Measurements from ENCODE around the gene SMARCD3. TPM values are rescaled to one million over a fixed set of nuclear protein-coding genes. Genes with fewer than 3 reads are reported as not detected.

The SMARCD3 gene
- total RNA-seq, 2 donors from 2014 or later = 35.6 to 108 TPM

- H3K4me1 ChIP-seq (replicated peaks) = no peaks in the 10 kb centered on the region
- H3K36me3 ChIP-seq = no peaks in the 10 kb centered on the region
- no peaks in the 10 kb centered on the region for H3K9me3 ChIP-seq
- WGBS = 67% methylated on average over 4 of the region's 4 CpGs
- intact Hi-C loops (cut with DNase I) = no loop called here
- TF ChIP-seq CTCF (IDR thresholded peaks at IDR 0.05) (no peak), POLR2AphosphoS5 (IDR thresholded peaks at IDR 0.05) (no peak), POLR2A (IDR thresholded peaks at IDR 0.05) (no peak)
- H3K27me3 ChIP-seq (replicated peaks; ENCODE audit: insufficient read depth) = no peaks in the 10 kb centered on the region
- no peak overlapping the region for H3K4me3 ChIP-seq
- H3K27ac ChIP-seq = no peak overlapping the region
- DNase-seq (ENCODE audit: low spot score) = no peak
These were observed 41.9 kb upstream of the SMARCD3 start for GRCh38 chr7:151290355-151290760.

- intact Hi-C loops (cut with DNase I) = no loop called here
- no peaks in the 10 kb centered on the region for H3K27me3 ChIP-seq (replicated peaks; ENCODE audit: insufficient read depth)
- H3K27ac ChIP-seq = no peak overlapping the region
- TF ChIP-seq POLR2AphosphoS5 (IDR thresholded peaks at IDR 0.05) = no peak
- no peak for TF ChIP-seq CTCF (IDR thresholded peaks at IDR 0.05)
- 82% methylated on average over 2 of the region's 2 CpGs for WGBS
- no peaks in the 10 kb centered on the region for H3K4me1 ChIP-seq (replicated peaks)
- no peak for DNase-seq (ENCODE audit: low spot score)
- no peak overlapping the region for H3K4me3 ChIP-seq
- no peaks in the 10 kb centered on the region for H3K36me3 ChIP-seq
- no peaks in the 10 kb centered on the region for H3K9me3 ChIP-seq
These were observed 41.4 kb upstream of the SMARCD3 start for GRCh38 chr7:151289891-151290290.

DNA sequence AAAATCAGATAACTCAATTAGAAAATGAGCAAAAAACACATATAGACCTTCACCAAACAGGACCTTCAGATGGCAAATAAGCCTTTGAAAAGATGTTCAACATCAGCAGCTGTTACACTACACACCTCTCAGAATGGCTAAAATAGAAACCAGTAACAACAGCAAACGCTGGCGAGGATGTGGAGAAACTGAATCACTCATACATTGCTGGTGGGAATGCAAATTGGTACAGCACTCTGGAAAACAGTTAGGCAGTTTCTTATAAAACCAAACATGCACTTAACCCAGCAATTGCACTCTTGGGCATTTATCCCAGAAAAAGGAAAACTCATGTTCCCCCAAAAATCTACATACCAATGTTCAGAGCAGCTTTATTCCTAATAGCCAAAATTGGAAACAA lies 37.7 kb upstream of the SMARCD3 start:
- intact Hi-C loops (cut with DNase I) = no loop called here
- Histone ChIP-seq H3K4me1 (replicated peaks) (no peaks in the 10 kb centered on the region), H3K36me3 (no peaks in the 10 kb centered on the region), H3K27me3 (replicated peaks; ENCODE audit: insufficient read depth) (no peaks in the 10 kb centered on the region), H3K9me3 (no peaks in the 10 kb centered on the region), H3K27ac (no peak overlapping the region), H3K4me3 (no peak overlapping the region)
- 42% methylated on average over 2 of the region's 2 CpGs for WGBS
- no peak for TF ChIP-seq POLR2A (IDR thresholded peaks at IDR 0.05)
- no peak for TF ChIP-seq POLR2AphosphoS5 (IDR thresholded peaks at IDR 0.05)
- no peak for TF ChIP-seq CTCF (IDR thresholded peaks at IDR 0.05)
- no peak for DNase-seq (ENCODE audit: low spot score)

DNA sequence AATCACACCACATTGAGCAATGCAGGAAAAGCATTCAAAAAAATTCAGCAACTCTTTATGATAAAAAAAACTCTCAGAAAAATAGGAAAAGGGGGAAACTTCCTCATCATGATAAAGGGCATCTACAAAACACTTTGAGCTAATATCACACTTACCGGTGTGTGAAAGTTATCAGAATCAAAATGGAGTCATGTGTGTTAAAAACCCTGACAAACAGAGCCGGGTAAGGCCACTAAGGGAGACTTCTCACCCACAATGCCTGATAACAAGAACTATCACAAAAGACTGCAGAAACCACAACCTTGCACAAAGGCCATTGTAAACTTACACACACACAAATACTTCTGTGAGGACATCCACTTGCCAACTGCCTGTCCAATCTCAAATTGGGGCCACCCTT lies 34.8 kb upstream of the SMARCD3 start:
- Histone ChIP-seq H3K4me1 (replicated peaks) (no peaks in the 10 kb centered on the region), H3K4me3 (no peak overlapping the region), H3K27me3 (replicated peaks; ENCODE audit: insufficient read depth) (no peaks in the 10 kb centered on the region), H3K27ac (no peak overlapping the region), H3K9me3 (no peaks in the 10 kb centered on the region), H3K36me3 (no peaks in the 10 kb centered on the region)
- WGBS = 91% methylated on average over 2 of the region's 2 CpGs
- no peak for DNase-seq (ENCODE audit: low spot score)
- intact Hi-C loops (cut with DNase I) = no loop called here
- no peak for TF ChIP-seq POLR2A (IDR thresholded peaks at IDR 0.05)
- no peak for TF ChIP-seq POLR2AphosphoS5 (IDR thresholded peaks at IDR 0.05)
- TF ChIP-seq CTCF (IDR thresholded peaks at IDR 0.05) = no peak

DNA sequence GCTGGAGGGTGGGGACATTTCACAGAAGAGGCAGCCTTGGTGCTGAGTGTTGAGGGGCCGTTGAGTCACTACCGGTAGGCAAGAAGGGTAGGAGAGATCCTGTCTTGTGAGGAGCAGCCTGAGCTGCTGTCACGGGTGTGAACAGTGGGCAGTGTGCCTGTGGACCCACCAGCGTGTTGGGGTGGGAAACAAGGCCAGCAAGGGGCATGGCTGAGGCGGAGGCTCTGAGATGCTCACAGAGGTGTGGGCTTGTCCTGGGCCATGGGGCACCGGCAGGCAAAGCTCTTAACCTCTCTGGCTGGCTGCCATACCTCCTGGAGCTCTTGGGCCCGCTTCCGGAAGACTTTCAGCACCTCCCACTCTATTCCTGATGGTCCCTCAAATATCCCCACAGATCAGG lies 33.6 kb upstream of the SMARCD3 start:
- no peaks in the 10 kb centered on the region for H3K36me3 ChIP-seq
- H3K9me3 ChIP-seq = no peaks in the 10 kb centered on the region
- TF ChIP-seq POLR2AphosphoS5 (IDR thresholded peaks at IDR 0.05) (no peak), POLR2A (IDR thresholded peaks at IDR 0.05) (no peak), CTCF (IDR thresholded peaks at IDR 0.05) (no peak)
- H3K27me3 ChIP-seq (replicated peaks; ENCODE audit: insufficient read depth) = no peaks in the 10 kb centered on the region
- intact Hi-C loops (cut with DNase I) = no loop called here
- no peaks in the 10 kb centered on the region for H3K4me1 ChIP-seq (replicated peaks)
- H3K27ac ChIP-seq = no peak overlapping the region
- no peak overlapping the region for H3K4me3 ChIP-seq
- WGBS = 74% methylated on average over 8 of the region's 8 CpGs
- no peak for DNase-seq (ENCODE audit: low spot score)

All from prostate gland (tissue), 2 donors.